GM19328 (cell line): ENCODE results near the gene ANXA11.
"Not testable (repeated sequence)": the region's sequence is repeated elsewhere in the genome, so short reads cannot be mapped to it uniquely, and the experiment has no call there.

ENCODE experiments used
- ATAC-seq: cut with Tn5 transposase; IDR thresholded peaks from one replicate; pipeline ENCODE4 v1.9.1; 2021; ENCODE audit warnings: mild to moderate bottlenecking, moderate library complexity; ENCODE audit not compliant: unreplicated experiment

The ANXA11 gene

DNA sequence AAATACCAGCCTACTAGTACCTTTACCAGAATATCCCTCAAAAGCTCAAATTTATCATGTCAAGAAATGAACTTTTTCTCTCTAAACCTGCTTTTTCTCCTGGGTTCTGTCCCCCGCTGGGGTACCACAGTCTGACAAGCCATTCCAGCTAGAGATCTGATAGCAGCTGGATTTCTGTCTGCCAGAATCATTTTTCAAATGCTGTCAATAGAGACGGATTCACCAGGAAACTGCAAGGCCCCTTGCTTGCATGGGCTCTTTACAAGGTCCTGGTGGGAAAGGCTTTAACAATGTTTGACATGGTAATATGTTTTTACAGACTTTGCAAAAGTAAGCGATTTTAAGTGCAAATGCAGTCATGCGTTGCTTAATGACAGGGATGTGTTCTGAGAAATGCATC, 4.9 kb upstream of the ANXA11 start:
- no peak for ATAC-seq

DNA sequence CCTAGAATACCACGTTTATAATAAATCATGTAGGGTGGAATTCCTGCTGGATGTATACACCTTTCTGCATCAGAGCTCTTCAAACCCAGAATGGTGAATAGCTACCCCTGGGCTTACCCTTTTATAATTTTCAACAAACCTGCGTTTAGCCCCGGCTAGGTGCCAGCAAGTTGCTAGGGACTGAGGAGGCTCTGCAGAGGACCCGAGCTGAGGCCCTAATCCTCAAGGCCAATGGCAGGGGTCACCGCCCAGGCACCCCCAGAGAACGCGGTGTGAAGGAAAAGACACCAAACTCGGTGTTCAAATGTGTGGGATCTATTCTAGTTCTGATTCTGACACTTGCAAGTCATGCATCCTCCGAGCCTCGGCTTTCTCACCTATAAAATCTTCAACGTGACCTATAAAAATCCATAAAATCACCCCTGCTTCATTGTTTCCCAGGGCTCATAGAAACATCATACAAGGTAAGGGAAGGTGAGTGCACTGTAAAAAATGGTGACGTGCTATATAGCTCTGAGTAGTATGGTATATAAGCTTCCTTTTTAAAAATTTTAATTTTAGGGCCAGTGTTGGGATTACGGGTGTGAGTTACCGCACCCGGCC, 2.5 kb upstream of the ANXA11 start:
- ATAC-seq: no peak

DNA sequence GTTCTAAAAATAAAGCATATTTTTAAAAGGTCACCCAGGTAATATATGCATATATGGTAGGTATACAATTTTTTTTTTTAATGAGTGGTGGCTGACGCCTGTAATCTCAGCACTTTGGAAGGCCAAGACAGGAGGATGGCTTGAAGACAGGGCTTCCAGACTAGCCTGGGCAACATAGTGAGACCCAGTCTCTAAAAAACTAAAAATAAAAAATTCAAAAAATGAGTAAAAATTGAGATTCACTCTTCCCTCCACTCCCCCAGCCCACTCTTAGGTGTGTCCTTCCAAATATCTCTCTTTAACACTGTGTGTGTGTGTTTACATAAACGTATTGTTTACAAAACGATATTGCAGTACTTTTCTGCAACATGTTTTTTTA, 929 bp upstream of the ANXA11 start:
- no peak for ATAC-seq

DNA sequence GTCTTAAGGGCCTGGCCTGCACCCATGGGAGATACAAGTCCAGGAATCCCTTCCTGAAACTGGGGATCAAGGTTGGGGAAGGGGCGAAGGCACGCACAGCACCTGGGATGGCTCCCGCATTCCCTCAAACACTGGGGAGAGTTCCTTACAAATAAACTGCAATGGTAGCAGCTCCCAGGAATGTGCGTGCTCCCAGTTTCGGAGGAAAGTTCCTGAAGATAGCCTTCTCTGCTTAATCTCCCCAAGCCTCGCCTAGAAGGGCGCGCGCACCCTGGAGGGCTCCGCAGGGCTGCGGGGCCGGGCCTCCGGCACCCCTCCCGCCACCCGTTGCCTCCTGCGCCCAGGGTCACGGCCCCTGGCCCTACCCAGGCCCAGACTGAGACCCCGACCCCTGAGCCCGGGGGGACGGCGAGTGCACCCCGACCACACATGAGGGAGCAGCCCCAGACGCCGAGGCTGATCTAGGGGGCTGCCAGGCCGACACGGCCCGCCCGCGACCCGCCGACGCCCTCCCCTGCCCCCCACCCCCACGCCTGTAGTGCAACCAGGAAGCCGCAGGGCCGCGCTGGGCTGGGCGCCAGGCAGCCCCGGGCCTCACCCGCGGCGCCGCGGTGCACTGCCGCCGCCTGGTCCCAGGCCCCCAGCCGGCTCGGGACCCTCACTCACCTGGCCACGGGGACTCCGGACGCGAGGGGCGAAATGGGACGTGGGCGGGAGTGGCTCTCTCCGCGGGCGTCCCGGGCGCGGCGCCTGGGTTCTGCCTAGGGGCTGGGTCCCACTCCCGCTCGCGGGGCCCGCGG, 460 bp downstream of the ANXA11 start:
- peak; percentile 32 for ATAC-seq

DNA sequence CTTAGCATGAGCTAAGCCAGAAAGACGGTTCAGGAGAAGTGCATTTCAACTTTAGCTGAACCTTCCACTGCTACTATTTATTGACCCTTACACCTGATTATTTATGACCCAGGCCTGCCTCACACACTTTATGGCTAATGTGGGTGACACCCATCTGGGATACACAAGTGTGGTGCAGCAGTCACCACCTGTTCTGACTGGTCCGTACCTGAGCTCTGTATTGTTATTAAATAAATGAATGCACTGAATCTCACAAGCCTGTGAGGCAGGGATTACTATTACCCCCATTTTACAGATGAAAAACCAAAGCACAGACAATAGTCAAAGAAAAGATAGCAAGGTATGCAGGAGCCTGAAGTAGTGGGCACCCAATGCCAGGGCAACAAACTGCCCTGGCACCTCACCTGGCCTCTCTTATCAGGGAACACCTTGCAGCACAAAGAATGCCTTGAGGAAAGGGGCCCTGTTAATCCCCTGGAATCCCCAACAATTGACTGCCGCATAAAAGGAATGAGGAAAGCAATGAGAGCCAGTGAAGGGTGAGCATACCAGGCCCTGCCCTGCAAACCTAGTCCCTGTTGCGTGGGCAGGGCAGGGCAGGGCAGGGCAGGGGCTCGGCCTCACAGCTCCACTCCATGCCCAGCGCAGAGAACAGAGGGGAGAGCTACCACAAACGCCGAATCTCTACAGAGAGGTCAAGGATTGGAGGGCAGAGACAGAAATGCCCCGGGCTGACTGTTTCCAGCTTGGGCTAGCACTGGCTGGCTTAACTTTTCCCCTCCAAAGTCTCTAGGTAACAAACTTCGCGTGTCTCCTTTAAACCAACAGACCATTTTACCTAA, 1.3 kb downstream of the ANXA11 start:
- ATAC-seq: peak; percentile 1

DNA sequence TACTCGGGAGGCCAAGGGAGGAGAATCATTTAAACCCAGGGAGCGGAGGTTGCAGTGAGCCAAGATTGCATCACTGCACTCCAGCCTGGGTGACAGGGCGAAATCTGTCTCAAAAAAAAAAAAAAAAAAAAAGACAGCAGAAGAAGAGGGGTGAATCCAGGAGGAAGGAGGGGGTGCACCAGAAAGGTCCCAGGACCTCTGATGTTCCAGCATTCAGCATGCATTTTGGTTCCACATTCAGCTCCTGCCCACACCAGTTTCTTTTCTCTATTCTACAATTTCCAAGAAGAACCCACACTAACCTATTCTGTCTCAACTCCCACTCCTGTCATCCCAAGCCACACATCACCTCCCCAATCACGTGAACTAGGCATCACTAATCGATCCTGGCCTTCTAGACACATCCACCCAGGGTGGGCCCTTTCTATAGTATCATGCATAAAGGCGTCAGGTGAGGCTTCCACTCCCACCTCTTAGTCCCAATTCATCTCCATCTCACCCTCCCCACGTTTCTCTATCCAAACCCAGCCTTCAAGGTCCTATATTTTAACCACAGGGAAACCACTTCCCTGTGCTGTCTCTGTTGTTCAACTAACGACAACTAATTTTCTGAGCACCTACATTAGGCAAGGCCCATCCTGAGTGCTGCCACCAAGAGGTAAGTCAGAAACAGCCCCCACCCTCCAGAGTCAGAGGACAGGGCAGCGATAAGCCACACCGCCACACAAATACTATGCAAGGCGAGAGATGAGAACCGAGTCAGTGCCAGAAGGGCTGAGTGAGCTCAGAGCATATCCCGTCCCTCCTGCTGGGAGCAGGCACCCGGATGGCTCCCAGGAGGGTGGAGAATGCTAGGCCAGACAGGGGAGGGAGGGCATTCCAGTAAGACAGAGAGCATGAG, 2.2 kb downstream of the ANXA11 start:
- ATAC-seq: peak; percentile 52

DNA sequence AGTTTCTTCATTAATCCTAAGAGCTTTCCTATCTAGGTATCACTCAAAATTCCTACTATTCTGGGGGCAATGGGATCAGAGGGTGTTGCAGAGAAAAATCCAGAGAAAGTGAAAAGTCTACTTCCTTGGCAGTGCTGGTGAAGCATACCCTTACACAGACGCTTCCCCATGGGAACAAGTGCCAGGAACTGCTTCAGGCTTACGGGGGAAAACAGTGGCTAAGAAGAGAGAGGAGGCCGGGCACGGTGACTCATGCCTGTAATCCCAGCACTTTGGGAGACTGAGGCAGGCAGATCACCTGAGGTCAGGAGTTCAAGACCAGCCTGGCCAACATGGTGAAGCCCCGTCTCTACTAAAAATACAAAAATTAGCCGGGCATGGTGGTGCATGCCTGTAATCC, 2.8 kb downstream of the ANXA11 start:
- not testable (repeated sequence) for ATAC-seq

DNA sequence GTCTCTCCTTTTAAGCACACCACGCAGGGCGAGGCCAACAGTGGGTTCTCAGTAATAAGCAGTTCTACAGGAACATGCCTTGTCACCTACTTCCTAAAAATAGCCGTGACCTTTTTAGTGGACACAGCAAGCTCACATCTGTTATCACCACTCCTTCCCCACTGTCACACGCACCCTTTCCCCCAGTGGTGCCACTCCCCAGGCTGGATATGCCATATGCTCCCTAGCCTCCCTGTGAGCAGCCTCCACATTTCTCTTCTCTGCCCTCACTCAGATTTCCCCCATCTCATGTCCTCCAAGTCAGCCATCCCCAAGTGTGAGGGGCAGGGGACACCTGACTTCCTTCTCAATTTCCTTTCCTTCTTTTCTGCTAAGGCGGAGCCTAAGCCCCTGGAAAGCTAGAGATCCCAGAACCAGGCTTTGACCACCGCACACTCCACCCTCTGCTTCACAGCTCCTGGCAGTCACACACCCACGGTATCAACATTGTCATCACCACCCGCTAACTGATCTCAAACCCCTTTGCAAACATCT, 3.7 kb downstream of the ANXA11 start:
- ATAC-seq: no peak

DNA sequence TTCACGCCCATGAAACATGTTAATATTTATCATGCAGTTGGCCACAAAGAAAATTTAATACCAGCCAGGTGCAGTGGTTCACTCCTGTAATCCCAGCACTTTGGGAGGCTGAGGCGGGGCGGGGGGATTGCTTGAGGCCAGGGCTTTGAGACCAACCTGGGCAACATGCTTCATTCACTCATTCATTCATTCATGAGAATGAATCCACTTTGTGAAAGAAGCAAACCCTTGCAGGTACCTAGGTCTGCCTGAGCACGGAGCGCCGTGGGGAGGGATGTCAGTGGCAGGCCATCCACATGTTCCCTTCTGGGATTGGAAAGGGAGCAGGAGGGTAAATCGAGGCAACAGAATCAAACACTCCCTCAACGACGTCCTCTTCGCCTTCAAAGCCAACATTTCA, 4.7 kb downstream of the ANXA11 start:
- ATAC-seq: no peak

DNA sequence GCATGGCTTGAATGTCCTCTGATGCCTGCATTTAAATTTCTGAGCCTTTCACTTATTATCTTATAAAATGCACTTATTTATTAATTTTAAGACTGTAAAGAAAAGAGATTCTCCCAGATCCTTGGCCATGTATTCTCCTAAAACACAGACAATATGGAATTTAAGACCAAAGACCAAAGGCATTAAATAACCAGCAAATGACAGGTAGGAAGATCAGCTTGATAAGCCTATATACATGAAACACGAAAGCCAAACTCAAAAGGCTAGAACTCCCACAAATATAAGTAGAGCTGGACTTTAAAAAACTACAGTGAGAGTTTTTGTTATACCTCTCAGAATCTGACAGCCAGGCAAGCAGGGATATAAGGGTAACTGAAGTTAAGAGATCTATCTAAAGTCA, 5.1 kb downstream of the ANXA11 start:
- ATAC-seq: no peak

DNA sequence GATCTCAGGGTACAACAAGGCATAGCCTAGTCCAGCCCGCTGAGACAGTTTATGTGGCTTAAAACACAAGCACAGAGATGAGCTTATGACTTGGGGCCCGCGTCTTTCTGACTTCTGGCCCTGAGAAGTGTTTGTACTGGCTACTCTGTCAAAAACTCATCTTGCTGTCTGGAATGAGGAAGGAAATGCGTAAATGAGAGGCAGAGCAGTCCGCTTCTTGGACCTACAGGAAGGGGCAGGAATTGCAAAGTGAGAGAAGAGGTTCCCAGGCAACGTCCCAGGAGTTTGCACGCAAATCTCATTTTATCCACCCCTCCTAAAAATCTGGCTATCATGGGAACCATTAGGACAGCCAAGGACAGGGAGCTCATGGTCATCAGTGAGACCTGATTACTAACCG, 5.5 kb downstream of the ANXA11 start:
- no peak for ATAC-seq

DNA sequence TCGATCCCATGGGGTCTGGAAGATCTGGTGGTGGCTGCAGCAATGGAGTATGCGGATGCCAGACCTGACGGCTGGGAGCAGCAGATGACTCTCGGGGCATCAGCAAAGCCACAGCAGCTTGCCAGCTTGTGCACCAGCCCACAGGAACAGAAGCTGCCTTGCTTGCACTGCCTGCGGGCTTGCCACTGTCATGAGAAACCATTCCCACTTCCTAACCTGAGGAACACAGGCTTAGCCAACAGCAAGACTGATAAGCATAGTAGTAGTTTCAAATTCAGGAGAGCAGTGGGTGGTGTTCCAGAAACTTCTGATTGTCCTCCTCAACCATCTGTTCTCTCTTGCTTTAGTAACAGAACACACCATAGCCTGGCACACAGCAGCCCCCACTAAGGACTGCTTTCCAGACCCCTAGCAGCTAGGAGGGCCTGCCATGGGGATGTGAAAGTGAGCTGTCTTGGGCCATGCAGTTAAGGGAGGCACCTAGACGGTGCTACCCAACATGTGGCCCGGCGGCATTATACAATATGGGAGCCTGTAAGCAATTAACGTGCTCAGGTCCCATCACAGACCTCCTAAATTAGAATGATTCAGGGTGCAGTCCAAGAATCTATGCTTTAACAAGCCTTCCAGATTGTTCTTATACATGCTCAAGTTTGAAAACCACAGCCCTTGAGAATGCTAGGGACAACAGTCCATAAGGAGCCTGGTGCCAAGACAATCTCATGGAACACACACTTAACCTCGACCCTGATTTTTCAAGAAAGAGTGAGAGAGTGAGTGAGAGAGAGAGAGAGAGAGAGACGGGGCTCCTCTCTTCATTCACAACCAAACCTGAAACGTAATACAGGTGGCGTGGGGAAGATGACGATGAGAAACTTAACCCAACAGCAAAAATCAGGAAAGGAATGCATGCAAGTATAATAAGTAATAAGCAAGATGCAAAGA, 7.1 kb downstream of the ANXA11 start:
- ATAC-seq: no peak

DNA sequence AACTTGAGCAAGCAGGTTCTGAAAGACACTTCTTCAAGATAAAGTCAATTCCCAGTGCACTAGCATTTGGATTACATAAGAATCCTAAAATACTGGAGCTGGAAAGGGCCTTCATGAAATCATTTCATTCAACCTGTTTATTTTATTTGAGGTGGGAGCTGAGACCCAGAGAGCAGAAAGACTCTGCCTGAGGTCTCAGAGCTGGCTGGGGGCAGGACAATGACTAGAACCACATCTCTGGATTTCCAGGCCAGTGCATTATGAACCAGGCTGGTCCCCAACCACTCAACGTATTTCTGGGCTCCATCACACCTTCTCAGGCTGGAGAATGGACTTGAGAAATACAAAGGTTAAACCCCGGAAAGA, 8.4 kb downstream of the ANXA11 start:
- no peak for ATAC-seq

DNA sequence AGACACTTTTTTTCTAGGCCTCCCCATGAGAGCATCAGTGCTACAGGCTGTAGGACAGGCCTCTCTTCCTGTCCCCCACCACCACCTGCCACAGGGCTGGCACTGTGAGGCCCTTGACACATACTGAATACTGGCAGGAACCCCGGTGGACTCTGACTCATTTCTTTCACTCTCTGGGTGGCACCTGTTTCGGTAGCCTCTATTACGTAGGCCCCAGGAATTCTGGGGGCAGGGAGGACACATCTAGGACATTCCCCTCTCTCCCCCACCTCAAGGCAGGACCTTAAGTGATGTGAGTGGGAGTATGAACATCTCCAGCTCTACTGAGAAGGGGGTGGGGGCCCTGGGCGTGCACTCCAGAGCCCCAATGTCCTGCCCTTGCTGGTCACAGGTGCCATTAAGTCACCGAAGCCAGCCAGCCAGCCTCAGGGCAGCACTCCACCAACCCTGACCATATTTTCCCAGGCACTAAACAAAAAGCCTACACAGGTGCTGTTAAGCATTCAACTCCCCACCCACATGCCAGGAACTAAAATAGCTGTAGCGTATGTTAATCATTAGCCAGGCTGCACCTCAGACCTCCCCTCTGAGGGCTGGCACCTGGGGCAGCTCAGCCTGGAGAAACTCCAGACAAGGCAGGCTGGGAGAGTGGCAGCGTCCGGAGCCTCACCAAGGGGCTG, 8.9 kb downstream of the ANXA11 start:
- ATAC-seq: peak; percentile 64

DNA sequence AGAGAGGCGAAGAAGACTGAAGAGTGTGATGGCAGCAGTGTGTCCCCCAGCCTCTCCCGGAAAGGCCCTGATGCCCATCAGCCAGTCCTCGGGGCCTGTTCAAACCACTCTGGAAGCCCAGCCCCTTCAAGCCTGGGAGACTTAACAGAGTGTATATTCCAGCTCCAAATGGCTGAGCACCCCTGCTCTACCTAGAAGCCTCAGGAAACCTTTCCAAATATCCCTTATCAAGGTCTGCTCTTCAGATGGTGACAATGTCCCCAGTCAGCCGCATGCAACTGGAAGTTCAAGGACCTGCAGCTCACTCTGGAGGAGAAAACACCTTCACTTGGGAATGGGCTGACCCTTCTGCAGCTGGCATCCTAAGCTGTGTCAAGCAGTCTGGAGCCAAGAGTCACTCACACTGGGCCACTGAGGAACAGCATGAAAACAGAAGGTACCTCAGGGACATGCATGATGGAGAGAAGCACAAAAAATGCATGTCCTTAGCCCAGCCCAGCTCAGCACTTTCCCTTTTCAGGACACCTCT, 10.2 kb downstream of the ANXA11 start:
- no peak for ATAC-seq

DNA sequence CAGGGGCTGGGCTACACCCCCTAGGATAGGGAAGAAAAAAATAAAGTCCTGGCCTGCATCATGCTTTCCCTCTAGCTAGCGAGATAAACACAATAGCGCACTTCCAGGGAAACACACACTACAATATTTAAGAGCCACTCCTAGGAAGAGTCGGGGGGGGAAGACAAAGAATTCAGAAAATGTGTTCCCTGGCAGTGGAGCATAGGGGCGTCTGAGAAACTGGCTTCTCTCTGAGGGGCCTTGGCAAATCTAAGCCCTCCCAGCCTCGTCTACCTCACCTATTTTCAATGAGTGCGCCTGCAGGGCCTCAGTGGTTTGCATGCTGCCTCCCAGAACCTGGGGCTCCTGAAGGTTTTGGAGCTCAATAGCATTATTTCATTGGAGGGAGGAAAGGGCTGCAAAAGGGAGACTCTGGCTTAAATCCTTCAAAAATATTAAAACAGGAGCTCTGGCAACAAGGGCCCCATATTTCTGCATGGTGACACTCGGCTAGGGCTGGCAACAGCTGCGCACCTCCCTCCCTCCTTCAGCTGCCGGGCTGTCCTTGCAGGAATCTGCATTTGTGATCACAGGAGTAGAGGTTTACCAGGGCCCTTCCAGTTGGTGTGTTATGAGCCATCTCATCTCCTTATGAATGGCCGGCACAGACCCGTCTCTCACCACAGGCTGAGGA, 10.8 kb downstream of the ANXA11 start:
- ATAC-seq: no peak

DNA sequence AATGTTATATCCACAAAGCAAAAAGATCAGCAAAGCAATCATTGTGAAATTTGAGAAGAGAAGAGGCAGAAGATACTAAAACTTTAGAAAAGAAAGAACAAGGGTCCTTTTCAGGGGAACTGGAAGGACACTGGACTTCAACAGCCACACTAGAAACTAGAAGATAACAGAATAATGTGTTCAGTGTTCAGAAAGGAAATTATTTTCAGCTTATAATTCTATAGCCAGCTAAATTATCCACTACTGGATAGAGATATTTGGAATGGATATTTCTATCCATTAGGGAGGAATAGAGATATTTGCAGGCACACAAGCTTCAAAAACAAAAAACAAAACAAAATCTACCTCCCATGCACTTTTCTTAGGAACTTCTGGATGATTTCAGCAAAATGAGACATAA, 12.8 kb downstream of the ANXA11 start:
- ATAC-seq: no peak

DNA sequence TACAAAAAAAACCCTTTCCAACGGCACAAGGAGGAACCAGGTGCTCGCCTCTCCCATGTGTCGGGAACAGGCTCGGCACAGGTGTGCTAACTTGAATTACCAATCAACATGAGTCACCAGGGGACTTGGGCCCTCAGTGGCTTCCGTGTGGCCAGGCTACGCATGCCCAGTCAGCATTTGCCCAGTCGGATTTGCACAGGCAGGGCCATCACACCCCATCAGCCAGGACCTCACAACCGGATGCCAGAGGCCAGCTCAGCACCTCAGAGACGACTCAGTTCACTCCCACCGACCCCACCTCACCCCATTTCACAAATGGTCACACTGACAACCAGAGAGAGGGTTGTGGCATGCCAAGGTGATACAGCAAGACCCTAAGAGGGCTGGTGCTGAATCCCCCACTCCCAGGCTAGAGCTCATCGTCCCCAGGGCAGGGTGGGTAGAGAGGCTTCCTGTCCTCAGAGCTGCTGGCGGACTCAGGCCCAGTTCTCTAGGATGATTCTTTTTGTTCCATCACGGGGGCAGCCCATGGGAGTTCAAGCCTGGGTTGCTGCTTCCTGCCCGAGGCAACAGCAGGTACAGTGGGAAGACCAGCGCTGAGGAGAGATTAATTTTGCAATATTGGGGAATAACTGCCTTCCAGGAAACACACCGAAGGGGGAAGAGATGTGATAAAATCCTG, 13.6 kb downstream of the ANXA11 start:
- ATAC-seq: no peak
